ENCODE data around the gene PRRG2.
A peak's percentile ranks its signal among the peaks of the same experiment; 100 is the strongest.

PRRG2 gene

DNA sequence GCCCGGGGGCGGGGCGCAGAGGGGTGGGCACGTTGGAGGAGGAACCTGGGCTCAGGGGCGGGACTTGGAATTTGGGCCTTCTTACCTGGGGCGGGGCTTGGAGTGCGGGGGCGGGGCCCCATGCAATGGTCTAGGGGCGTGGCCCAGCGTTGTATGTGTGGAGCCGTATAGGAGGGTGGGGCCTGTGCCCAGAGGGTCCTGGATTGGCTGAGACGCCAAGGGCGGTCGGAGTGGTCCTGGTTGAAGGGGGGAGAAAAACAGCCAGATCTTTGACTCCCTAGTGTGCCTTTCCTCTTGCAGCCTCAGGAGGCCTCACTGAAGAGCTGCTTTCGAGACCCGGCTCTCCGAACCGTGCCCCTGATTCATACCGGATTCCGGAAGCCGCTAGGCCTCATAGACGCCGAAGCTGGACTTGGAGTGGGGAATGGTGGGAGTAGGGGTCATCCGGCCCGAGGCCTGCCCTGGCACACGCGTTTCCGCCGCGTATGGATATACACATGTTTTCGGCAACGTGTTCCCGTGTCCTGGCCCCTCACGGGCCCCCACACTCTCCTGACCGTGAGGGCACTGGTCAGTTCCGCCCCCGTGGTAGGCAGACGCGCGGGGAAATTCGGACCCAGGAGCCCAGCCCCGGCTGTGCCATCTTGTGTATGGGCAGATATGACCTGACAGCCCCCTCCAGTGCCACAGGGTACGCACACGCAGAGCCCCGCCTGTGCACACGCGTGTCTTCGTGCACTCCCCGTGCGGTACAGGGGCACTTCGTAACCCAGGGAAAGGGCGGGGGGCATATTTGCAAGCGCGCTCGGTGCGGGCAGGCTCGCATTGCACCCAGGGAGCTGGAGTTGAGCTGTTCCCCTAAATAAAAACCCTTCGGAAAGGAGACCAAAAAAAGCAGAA is 9.2 kb downstream of the PRRG2 start:
- DNase-seq = peak; percentile 80

DNA sequence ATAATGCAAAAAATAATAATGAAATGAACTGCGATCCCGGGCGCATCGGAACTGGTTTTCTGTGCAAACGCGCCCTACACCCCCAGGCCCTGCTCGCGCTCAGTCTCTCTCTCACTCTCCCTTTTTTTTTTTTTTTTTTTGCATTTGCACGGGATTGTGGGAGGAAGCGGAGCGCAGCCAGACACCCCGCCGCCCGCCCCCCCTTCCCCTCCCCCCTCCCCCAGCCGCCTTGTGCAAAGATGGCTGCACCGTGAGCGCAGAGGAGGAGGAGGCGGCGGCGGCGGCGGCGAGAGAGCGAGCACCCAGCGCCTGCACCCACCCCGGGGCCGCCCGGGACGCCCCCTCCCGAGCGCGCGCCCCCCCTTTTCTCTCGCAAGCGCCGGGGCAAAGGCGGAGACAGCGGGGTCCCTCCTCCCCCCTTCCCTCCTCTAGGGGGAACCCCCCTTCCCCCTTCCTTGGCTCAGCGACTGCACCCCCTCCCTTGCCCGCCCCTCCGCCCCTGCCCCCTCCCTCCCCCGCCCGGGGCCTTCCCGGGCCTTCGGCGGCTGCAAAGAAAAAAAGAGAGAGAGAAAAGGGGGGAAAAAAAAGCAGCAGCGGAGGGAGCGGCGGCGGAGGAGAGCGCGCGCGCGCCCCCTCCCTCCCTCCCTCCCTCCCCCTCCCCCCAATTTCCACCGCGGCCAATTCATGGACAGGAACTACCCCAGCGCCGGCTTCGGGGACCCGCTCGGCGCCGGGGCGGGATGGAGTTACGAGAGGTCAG is 10.0 kb downstream of the PRRG2 start, which contains the start of gene PRR12:
Gene PRR12 (plus strand): TSS at position 212 of the 760 bp plus-strand sequence. CDS start 473 bp downstream, at position 685.
- peak; percentile 66 for DNase-seq

DNA sequence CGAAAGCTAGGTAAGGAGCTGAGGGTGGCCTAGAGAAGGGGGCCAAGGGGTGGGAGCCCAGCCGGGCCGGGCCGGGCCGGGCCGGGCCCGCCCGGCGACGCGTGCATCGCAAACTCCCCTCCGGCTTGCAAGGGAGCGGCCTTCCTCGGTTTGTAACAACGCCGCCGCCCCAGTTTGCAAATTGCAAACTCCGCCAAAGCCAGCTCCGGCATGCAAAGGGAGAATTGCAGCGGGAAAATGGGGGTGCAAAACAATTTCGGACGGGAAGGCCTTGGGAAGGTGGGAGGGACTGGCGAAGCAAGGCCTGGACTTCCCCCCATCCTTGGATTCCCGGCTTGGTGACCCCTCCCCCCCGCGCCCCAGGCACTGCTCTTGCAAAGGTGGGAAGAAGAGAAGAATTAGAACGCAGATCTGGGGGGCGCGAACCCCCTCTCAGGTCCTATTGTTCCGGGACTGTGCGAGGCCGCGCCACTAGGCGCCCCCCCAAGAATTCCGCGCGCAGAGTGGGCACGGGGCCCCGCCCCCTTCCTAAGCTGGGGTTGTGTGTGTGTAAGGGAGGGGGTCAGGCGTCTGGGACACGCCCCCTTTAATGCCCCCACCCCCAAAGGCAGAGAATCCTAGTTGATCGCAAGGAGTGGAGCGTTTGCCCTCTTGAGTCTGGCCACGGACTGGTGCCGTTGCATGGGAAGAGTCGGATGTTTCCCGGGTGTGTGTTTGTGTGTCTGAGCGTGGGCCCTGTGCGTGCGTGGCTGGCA is 10.8 kb downstream of the PRRG2 start:
- DNase-seq = peak; percentile 26

DNA sequence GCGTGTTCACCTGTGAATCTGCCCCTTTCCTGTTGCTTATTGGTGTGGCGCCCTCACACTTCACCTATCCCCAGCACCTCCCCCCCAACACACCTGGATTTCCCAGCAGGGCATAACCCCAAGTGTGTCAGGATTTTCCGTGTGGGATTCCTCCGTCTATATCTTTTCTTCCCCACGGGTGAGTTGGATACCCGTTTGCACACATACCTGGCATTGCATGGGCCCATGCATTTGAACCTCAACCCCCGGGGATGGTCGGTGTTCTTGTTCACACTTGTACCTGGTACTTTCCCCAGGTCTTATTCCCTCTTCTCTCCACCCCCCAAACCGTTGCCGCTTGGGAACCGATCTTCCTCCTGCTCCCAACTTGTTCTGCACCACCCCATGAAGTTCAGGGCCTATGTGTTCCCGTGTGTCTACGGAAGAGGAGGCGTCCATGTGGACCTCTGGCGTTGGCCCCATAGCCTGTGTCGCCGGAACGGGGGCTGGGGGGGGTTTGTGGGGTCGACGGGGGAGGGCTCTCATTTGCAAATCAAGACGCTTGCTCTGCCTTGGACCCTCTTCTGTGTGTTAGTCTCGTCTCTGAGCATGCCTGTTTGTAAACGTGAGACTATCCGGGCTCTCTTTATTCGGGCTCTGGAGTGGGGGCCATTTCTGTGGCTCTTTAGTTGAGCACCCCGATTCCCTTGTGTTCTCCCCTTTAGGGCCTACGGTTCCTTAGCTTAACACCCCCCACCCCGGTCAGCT is 11.5 kb downstream of the PRRG2 start:
- peak; percentile 47 for DNase-seq

DNA sequence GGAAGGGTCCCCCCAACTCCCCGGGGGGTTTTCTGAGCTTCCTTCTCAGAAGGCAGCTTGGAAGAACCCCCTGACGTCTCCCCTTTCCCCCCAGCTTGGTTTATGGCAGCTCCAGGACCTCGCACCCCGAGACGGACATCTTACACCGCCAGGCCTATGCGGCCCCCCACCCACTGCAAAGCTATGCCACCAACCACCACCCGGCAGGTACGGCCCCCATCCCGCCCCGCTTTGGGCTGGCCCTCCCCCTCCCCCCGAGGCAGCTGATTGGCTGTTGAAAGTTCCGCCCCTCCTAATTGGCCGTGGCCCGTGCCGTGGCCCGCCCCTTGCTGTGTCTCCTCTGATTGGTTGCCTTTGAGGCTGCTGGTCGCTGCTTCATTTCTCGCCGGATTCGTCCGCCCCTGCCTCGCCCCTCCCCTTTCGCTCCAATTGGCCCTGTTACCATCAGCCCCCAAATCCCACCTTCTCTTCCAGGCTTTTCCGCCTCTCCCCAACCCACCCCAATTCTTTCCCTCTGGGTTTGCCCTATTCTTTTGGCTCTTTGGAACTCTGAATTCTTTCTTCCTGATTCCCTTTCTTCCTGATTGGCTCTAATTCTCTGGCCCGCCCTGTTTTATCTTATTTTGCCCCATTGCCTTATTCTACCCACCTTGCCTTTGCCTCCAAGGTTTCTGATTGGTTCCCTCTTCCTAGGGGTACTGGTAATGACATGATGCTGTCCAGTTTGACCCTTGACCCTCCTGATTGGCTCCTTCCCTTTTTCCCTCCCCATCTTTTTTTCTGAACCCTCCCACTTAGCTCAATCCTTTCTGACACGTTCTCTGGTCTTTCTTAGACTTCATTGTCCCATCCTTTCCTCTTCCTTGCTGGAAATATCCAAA is 12.4 kb downstream of the PRRG2 start:
- DNase-seq = peak; percentile 99

DNA sequence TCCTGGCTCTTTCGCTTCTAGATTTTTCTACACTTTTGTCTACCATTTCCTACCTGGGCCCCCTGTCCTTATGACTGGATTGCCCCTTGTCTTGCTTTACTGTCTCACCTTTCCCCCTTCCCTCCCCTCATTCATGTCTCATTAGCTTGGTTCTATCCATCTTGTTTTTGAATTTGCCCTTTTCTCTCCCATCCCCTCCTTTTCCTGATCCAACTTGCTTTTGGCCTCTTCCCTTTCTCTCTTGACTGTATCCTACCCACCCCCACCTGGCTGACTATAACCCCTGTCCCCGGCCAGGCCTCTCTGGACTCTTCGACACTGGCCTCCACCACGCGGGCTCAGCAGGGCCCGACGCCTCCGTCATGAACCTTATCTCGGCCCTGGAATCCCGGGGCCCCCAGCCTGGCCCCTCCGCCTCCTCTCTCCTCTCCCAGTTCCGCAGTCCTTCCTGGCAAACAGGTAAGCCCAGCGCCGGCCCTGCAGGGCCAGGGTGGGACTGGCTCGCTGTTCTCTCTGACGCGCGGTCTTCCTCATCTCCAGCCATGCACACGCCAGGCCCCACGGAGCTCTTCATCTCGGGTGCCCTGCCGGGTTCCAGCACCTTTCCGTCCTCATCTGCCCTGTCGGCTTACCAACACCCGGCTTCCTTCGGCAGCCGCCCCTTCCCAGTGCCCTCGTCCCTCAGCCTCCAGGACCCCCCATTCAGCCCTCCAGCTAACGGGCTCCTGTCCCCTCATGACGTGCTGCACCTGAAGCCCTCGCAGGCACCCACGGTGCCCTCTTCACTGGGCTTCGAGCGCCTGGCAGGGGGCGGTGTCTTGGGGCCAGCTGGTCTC is 13.3 kb downstream of the PRRG2 start:
- DNase-seq = no peak

DNA sequence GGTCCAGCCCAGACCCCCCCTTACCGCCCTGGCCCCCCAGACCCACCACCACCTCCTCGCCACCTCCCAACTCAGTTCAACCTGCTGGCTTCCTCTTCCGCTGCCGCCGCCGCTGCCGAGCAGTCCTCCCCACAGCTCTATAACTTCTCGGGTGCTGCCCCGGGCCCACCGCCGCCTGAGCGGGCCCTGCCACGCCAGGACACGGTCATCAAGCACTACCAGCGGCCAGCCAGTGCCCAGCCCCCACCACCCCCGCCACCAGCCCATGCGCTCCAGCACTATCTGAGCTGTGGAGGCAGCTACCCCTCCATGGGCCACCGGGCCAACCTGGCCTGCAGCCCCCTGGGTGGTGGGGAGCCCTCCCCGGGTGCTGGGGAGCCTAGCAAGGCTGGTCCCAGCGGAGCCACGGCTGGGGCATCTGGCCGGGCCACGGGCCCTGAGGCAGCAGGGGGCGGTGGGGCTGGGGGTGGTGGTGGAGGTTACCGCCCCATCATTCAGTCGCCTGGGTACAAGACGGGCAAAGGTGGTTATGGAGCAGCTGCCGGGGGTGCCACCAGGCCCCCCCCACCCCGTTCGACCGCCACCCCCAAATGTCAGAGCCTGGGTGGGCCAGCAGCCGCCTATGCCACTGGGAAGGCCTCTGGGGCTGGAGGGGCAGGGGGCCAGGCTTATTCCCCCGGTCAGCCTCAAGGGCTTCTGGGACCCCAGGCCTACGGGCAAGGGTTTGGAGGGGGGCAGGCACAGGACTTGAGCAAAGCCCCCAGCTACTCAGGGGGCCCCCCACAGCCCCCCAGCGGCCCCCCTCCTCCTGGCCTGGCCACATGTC is 14.1 kb downstream of the PRRG2 start:
- DNase-seq = no peak

DNA sequence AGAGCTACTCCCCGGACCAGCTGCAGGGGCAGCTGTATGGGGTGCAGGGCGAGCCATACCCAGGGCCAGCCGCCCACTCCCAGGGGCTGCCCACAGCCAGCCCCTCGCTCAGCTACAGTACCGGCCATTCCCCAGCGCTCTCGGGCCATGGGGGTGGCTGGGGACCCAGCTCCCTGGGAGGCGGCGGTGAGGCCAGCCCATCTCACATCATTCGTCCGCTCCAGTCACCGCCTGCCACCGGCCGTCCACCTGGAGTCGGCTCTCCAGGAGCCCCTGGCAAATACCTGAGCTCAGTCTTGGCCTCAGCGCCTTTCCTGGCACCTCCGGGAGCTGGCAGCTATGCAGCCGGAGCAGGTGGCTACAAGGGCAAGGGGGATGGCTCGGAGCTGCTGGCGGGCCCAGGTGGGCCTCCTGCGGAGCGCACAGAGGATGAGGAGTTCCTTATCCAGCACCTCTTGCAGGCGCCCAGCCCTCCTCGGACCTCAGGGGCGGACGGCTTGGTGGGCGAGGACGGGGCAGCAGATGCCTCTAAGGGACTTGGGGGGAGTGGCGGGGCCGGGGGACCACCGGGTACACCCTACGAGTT is 14.8 kb downstream of the PRRG2 start:
- DNase-seq = peak; percentile 21

DNA sequence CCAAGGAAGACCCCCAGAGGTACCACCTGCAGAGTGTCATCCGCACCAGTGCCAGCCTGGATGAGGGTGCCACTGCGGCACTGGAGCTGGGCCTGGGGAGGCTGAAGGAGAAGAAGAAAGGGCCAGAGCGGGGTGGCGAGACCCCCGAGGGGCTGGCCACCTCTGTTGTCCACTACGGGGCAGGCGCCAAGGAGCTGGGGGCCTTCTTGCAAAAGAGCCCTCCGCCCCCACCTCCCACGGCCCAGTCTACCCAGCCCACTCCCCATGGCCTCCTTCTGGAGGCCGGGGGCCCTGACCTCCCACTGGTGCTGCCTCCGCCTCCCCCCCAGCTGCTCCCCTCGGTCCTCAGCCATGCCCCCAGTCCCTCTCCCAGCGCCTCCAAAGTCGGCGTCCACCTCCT is 15.3 kb downstream of the PRRG2 start:
- no peak for DNase-seq

DNA sequence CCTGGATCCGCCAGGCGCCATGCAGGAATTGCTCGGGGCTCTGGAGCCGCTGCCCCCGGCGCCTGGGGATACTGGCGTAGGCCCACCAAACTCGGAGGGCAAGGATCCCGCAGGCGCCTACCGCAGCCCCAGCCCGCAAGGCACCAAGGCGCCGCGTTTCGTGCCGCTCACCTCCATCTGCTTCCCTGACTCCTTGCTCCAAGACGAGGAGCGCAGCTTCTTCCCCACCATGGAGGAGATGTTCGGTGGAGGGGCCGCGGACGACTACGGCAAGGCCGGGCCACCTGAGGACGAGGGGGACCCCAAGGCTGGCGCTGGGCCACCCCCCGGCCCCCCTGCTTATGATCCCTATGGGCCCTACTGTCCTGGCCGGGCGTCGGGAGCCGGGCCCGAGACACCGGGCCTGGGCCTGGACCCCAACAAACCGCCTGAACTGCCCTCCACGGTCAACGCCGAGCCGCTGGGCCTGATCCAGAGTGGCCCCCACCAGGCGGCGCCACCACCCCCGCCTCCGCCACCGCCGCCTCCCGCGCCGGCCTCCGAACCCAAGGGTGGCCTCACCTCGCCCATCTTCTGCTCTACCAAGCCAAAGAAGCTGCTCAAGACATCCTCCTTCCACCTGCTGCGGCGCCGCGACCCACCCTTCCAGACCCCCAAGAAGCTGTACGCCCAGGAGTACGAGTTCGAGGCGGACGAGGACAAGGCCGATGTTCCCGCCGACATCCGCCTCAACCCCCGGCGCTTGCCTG is 16.0 kb downstream of the PRRG2 start:
- no peak for DNase-seq

DNA sequence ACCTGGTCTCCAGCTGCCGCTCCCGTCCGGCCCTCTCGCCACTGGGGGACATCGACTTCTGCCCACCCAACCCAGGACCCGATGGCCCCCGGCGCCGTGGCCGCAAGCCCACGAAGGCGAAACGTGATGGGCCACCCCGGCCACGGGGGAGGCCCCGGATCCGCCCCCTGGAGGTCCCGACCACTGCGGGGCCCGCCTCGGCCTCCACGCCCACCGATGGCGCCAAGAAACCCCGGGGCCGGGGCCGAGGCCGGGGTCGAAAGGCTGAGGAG is 16.5 kb downstream of the PRRG2 start:
- DNase-seq = no peak

DNA sequence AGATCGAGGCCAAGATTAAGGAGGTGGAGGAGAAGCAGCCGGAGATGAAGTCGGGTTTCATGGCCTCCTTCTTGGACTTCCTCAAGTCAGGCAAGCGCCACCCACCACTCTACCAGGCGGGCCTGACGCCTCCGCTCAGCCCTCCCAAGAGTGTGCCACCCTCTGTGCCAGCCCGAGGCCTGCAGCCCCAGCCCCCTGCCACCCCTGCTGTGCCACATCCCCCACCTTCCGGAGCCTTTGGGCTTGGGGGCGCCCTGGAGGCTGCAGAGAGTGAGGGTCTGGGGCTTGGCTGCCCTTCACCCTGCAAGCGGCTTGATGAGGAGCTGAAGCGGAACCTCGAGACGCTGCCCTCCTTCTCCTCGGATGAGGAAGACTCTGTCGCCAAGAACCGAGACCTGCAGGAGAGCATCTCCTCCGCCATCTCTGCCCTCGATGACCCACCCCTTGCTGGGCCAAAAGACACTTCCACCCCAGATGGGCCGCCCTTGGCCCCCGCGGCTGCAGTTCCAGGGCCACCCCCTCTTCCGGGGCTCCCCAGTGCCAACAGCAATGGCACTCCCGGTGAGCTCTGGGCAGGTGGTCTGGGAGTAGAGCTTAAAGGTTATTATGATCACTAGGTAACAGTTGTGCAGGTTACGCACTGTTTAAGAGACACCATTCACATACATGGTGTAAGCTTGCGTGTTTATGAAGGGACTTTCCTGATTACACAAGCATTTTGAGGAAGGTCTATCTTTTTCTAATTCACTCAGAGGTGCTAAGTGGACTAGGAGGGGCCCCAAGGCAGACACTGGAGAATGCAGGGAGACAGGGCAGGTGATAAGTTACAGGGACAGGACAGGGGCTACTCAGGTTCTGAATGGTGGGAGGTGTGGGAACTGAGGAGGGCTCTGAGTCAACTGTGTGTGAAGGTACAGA is 18.5 kb downstream of the PRRG2 start:
- DNase-seq = peak; percentile 27

DNA sequence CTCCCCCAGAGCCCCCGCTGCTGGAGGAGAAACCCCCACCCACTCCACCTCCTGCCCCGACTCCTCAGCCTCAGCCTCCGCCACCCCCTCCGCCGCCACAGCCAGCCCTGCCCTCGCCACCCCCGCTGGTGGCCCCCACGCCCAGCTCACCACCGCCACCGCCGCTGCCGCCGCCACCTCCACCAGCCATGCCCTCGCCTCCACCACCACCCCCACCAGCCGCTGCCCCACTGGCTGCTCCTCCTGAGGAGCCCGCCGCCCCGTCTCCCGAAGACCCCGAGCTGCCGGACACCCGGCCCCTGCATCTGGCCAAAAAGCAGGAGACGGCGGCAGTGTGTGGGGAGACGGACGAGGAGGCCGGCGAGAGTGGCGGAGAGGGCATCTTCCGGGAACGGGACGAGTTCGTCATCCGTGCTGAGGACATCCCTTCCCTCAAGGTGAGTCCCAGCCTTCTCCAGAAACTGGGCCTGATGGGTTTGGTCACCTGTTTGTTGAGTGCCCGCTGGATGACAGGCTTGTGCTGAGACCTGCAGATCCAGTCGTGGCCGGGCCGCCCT is 20.4 kb downstream of the PRRG2 start:
- no peak for DNase-seq

DNA sequence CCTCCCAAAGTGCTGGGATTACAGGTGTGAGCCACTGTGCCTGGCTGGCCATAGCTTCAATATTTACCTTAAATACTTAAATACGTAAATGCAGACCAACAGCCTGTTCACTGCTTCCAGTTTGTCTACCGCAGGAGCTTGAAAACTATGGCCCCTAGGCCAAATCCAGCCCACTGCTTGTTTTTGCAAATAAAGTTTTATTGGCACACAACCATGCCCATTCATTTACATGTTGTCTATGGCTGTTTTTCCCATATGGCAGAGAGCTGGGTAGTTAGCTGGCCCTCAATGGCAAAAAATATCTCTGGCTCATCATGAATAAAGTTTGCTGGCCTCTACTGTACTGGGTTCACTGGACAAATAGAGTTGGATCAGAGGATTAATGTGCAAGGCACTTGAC is 21.7 kb downstream of the PRRG2 start:
- no peak for DNase-seq

DNA sequence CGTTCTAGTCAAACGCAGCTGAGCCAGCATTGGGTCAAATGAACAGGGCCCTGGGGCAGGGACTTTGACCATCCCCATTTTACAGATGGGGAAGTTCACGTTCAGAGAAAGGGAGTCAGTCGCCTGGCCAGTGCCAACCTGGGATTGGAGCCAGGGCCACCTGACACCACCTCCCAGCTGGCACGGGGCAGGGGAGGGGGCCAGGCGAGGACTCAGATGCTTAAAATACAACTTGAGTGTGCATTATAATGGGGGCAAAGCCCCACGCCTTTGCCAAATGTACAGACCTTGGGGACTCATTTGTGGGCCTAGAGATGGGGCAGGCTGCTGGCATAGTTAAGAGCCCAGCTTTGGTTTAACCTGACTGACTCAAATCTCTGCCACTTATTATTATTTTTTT is 24.5 kb downstream of the PRRG2 start:
- DNase-seq = no peak

DNA sequence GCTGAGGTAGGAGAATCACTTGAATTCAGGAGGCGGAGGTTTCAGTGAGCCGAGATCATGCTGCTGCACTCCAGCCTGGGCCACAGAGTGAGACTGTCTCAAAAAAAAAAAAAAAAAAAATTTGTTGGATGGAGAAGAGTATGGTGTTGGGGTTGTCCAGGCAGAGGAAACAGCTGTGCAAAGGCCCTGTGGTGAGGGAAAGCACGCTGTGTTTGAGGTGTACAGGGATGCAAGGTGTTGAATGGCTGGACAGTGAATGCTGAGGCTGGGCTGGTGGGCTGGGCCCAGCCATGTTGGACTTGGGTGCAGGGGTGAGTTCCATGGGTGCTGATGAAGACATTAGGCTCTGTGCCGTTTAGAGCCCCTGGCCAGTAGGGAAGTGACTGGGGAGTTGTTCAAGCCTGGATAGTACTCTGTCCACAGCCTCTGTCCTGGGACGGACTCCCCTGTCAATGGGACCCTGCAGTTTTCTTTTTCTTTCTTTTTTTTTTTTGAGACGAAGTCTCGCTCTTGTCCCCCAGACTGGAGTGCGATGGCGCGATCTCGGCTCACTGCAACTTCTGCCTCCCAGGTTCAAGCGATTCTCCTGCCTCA is 28.5 kb downstream of the PRRG2 start:
- no peak for DNase-seq

DNA sequence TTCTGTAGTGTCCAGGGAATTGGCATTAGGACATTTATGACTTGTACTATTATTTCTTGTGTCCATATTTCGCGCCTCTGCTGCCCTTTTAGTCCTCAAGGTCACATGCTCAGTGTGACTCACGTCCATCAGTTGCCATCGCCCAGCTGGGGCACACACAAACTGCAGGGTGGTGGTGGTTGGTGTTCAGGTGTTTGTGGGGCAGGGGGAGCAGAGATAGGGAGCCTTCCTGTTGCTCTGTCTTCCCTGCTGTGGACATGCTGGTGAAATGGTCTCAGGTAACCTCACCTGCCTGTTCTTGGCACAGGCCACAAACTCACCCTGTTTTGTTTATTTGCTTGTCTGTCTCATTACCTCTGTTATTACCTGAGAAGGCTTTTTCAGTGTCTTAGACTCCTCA is 32.3 kb downstream of the PRRG2 start:
- DNase-seq = no peak

Measured in 8988T (cell line).